GM04503 (cell line): ENCODE data around the gene OR5K1.
A peak's percentile ranks its signal among the peaks of the same experiment; 100 is the strongest.

Experiments used
- DNase-seq: peaks from one replicate; pipeline ENCODE4 v3.0.0-alpha.2; 2012; ENCODE audit warnings: low read depth

Gene OR5K1

DNA sequence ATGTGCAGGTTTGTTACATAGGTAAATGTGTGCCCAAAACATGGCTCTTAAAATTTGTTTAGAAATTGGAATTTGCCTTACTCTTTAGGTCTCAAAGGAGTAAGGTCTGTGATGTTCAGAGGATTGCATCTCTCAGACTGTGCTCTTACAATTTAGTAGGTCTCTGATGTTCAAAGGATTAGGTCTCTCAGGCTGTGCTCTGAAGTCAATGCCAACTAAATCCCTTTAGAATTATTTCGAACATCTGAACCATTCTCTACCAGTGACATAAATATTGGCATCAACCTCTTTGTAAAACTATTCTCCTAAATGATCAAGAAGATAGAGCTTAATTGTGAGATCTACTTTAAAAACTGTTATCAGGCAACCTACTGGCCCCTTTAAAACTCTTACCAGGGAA is at the start of gene OR5K1:
Gene OR5K1, plus strand, starts transcription at position 301 of the 400 bp plus-strand sequence. CDS start 6,376 bp downstream, outside the sequence.
- DNase-seq, result no peak

DNA sequence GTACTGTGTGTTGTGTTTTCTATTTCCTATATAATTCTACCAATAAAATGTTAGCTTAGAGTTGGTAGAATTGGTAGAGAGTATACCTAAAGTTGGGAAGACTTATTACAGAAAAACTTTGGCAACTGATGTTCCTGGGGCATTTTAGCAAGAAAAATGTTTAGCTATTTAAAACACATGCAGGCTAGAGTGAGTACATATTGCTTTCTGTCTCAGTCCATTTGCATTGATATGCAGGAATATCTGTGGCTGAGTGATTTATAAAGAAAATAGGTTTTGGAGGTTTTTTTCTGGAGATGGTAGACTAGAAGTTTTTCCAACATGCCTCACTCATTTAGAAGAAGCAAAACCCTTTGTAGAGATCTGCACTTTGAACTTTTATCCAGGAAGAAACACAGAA is 30.4 kb upstream of the OR5K1 start:
- no peak for DNase-seq

- DNase-seq, result no peak
Observed at GRCh38 chr3:98433764-98434163, 29.2 kb upstream of the OR5K1 start.

DNA sequence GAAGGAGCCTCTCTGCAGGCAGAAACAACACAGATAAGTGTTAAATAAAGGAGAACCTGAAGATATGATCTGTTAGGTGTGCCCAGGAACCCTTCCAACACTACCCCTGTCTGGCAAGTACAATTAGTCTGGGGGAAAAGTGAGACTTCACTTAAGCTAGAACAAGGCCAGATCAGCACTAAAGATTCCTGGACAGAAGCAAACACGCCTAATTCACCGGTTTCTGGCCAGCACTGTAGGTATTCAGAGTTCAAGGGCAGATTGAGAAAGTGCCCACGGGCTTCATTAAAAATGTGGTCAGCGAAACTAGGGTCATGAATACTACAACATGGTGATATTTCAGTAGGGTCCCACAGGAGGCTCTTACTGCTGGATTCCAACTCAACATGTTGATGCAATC is 28.6 kb upstream of the OR5K1 start:
- DNase-seq, result no peak

GRCh38 chr3:98440283-98440682 is 22.7 kb upstream of the OR5K1 start:
- DNase-seq, result no peak

DNA sequence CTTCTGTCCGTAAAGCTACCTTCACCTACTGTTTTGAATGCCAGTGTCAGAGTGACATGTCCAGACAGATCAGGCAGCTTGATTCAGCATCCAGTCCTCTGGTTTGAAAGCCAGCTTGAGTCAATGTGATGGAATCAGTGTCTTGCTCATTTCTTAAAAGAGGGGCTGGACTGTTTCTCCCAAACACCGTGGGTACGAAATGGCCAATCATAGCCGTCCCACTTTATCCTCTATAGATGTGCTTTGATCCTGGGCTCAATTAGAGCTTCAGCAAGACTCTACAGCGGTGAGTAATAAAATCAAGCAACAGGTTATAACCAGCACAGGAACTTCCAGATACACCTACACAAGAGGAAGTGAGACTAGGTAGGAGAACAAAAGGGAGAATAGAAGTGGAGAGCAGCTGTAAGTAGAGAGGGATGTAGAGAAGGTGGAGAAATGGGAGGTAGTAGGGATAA is 17.0 kb upstream of the OR5K1 start:
- DNase-seq, result no peak

GRCh38 chr3:98449606-98450193 is 13.3 kb upstream of the OR5K1 start:
- no peak for DNase-seq

- no peak for DNase-seq
Observed at GRCh38 chr3:98450372-98450771, 12.6 kb upstream of the OR5K1 start.

- DNase-seq, result no peak
Observed at GRCh38 chr3:98453827-98454226, 9.2 kb upstream of the OR5K1 start.

- DNase-seq, result no peak
Observed at GRCh38 chr3:98454929-98455328, 8.1 kb upstream of the OR5K1 start.

- no peak for DNase-seq
Observed at GRCh38 chr3:98457543-98457942, 5.5 kb upstream of the OR5K1 start.

DNA sequence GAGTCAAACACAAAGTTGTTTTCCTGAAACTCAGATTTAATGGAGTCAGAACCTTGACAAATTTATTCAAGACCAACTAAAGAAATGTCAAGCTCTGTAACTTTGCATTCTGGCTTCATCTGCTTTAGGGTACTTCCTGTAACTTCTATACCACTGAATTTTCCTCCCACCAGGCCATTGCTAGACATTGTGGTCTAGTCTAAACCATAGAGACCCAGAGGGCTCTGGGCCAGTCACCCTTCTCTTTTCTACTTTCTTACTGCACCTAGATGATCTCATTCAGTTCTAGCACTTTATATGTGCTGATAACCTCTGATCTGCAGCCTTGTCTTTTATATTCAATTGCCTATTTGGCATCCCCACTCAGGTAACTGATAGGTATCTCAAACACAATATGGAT is 2.8 kb upstream of the OR5K1 start:
- no peak for DNase-seq

DNA sequence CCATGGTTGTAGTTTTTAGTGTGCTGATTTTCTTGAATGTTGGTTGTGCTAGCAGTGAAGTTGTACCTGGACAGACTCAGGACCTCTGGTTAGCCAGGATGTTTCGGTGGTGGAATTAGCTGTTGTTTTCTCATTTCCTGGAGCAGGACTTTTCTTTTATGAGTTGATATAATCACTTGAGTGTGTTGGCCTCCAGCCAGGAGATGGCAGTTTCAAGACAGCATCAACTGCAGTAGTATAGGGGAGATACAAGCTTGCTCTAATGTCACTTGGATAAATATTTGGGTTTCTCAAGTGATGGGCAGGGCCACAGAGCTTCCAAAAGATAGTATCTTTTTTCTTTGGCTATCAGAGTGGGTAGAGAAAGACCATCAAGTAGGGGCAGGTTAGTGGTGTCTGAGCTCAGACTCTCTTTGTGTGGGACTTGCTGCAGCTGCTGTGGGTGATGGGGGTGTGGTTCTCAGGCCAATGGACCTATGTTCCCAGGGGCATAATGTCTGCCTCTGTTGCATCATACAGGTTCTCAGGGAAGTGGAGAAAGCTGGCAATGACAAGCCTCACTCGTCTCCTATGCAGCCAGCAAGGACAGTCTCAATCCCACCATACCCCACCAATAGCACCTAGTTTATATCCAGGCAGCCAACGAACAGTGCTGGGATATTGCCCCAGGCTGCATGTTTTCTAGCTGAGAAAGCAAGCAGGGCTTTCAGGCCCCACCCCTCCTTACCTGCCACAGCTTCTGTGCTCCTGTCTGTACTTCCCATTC is 19.9 kb downstream of the OR5K1 start:
- no peak for DNase-seq

DNA sequence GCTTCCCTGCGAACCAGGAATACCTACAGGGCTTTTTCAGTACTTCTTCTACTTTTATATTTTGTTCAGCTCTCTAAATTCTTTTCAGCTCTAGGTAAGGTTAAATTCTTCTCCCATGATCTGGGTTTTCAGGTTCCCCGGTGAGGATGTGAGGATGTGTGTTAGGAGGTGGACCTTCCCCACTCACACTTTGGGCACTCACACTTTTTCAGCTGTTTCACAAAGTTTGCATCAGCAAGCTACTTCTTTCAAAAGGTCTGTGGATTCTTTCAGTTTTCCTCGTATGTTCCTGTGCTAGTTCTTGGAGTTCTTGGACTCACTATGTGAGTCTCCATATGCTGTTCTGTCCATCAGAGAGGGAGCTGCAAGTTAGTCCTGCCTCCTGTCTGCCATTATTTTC is 20.6 kb downstream of the OR5K1 start:
- DNase-seq, result no peak

GRCh38 chr3:98497381-98497780 is 34.4 kb downstream of the OR5K1 start, which contains the start of gene OR5K2:
Gene OR5K2 (plus strand): TSS chr3:98497681. CDS start chr3:98497681, 0 bp downstream.
- no peak for DNase-seq

- DNase-seq, result no peak
Observed at GRCh38 chr3:98500019-98500418, 37.0 kb downstream of the OR5K1 start.

- no peak for DNase-seq
Observed at GRCh38 chr3:98501270-98501669, 38.3 kb downstream of the OR5K1 start.

DNA sequence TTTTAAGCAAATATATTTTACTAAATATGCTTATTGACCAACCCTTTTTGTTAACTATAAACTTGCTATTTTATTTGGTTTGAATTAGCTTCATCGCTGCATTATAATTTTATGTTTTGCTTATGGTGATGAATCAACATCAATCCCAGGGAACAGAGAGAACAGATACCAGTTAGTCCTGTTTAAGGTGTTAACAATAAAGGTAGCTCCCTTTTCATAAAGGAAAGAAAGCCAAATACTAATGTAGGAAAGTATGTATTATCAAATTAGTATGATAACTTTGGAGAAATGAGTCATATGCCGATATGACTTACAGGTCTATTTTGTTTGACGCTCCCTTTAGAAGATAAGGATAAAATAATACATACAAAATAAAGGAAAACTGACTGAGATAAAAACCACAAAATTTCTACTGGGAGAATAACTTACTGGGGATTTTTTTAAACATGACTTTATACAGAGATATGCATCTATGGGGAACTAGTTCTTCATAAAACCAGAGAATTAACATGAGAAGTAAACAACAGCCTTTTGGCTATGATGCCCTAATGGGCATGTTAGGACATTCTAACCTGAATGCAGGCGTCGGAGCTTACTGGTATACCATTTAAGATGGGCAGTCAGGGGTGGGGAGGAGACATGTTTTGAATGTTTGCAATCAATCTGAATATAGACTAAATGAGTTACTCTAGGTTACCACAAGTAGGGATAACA is 39.0 kb downstream of the OR5K1 start:
- DNase-seq, result no peak

DNA sequence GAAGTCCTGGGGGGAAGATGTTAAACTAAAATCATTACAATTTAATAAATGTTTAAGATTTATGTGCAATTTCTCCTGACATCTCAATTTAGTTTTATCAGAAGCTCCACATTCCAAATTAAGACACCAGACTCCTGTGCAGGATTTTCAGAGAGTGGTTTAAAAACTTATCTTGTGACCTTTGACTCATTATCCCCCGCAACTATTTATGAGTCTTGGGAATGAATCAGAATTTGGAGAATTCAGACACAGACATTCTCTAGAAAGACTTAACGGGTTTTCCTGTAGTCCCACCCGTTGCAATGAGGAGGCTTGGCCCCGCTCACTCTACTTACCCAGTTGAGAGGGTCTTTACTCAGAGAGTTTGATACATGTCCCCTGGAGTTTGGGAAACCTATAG is 41.5 kb downstream of the OR5K1 start:
- DNase-seq, result no peak

DNA sequence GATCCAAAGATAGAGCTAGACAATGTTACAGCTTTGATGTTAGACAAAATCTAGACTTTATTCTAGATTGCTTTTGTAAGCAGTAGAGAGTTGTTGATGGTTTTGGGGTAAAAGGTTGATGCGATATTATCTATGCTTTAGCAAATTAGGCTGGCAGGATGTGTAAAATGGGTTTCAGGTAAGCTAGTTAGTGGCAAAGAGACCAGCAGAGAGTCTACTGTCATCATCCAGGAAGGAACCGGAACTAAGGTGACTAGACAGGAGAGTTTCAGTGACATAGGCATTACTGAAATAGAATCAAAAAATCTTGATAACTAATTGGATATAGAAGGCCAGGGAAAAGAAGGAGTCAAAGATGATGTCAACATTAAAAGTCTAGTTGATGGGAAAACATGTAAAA is 45.6 kb downstream of the OR5K1 start:
- no peak for DNase-seq

DNA sequence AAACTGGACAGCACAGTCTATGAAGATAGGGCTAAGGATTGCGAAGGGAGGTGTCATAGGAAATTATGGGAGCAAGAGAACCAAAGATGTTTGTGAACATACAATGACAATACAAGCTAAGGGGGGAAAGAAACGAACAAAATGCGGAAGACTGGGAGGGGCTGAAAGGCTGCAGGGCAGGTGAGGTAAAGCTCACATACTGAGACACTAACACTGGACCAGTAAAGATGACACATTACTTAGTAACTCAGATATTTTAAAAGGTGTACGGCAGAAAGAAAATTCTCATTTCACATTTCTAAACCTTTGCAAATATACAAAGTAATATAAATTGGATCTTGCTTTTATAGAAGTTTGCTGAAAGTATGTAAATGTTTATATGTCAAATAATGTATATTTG is 49.6 kb downstream of the OR5K1 start:
- DNase-seq, result no peak

DNA sequence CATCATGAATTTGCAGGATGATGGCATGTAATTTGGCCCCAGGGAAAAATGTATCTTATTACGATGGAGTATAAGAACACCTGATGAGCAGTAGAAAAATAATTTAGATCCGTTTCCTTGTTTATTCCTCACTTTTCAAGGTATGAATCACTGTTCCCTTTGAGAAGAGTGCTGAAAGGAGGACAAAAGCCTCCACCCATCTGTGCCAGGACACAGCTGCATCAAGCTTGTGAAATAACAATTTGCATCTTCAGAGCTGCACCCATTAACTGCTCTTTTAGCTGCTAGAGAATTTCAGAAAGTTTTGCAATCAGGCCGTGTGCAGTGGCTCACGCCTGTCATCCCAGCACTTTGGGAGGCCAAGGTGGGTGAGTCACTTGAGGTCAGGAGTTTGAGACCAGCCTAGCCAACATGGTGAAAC is 50.1 kb downstream of the OR5K1 start:
- peak; percentile 42 for DNase-seq

GRCh38 chr3:98513736-98514135 is 50.7 kb downstream of the OR5K1 start:
- no peak for DNase-seq
